22Rv1 (cell line): ENCODE measurements around the gene DNLZ.

Source experiments
- H3K27ac ChIP-seq: fragments of 450-650 bp; 2 replicates; pipeline ENCODE4 v1.5.1; 2017
- ZFX ChIP-seq: fragments of 450-650 bp; IDR thresholded peaks from 2 replicates; pipeline ENCODE4 v1.6.1; 2017; ENCODE audit warnings: antibody characterized with exemption, borderline replicate concordance
- TF ChIP-seq, protein P1 (sequence below): fragments of 450-650 bp; IDR thresholded peaks from 2 replicates; pipeline ENCODE4 v1.5.1; 2017; ENCODE audit warnings: mild to moderate bottlenecking

The DNLZ gene

DNA sequence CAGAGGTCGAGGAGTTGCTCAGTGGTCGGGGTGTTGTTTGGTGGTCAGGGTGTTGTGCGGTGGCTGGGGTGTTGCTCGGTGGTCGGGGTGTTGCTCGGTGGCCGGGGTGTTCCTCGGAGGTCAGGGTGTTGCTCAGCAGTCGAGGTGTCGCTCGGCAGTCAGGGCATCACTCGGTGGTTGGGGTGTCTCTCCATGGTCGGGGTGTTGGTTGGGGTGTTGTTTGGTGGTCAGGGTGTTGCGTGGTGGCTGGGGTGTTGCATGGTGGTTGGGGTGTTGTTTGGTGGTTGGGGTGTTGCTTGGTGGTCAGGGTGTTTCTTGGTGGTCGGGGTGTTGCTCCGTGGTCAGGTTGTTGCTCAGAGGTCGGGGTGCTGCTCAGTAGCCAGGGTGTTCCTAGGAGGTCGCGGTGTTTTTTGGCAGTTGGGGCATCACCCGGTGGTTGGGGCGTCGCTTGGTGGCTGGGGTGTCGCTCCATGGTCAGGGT, 47.2 kb downstream of the DNLZ start:
- no peak overlapping the region for H3K27ac ChIP-seq
- TF ChIP-seq ZFX: no peak
- TF ChIP-seq, protein P1, sequence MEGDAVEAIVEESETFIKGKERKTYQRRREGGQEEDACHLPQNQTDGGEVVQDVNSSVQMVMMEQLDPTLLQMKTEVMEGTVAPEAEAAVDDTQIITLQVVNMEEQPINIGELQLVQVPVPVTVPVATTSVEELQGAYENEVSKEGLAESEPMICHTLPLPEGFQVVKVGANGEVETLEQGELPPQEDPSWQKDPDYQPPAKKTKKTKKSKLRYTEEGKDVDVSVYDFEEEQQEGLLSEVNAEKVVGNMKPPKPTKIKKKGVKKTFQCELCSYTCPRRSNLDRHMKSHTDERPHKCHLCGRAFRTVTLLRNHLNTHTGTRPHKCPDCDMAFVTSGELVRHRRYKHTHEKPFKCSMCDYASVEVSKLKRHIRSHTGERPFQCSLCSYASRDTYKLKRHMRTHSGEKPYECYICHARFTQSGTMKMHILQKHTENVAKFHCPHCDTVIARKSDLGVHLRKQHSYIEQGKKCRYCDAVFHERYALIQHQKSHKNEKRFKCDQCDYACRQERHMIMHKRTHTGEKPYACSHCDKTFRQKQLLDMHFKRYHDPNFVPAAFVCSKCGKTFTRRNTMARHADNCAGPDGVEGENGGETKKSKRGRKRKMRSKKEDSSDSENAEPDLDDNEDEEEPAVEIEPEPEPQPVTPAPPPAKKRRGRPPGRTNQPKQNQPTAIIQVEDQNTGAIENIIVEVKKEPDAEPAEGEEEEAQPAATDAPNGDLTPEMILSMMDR: no peak

- H3K27ac ChIP-seq: no peak overlapping the region
- no peak for TF ChIP-seq ZFX
- TF ChIP-seq, protein P1: no peak
These were observed 48.6 kb downstream of the DNLZ start for GRCh38 chr9:136314944-136315343.

- TF ChIP-seq ZFX: no peak
- TF ChIP-seq, protein P1: no peak
These were observed 49.5 kb downstream of the DNLZ start for GRCh38 chr9:136314056-136314416.

DNA sequence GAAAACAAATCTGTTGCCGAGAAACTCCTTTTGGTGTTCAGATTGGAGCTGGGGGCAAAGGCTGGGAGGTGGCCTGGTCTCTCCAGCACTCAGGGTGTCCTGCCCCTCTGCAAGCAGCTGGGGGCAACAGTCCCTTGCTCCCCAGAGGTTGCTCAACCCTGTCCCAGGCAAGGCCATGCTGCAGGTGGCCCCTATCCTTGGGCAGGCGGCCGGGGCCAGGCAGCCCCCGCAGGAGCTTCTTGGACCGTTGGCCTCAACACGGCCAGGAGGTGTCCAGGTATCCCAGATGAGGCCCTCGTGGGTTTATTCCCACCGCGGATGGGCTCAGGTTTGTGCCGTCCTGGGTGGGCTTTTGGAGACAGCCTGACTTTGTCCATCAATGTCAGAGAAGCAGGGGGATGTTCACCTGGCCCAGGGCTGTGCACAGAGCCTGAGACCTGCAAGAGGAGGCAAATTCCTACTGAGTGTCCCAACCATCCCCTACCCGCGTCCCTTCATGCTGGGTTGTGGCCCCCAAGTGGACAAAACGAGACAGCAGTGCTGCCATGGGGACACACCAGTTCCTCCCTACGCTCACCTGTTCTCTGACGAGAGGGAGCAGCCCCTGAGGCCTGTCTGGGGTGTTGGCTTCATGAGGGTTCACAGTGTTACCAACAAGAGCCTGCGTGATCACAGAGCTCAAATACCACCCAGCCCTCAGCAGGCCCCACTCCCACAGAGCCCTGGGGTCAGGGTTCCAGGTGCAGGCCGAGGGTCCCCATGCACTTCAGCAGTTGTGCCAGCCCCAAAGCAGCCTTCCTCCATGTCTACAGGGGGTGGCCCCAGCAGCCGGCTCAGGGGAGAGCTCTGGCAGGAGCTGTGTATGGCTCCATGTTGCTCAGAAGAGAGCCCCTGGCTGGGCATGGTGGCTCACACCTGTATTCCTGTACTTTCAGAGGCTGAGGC, 50.2 kb downstream of the DNLZ start:
- H3K27ac ChIP-seq: no peak overlapping the region

More at GRCh38 chr9:136314056-136314416, 49.5 kb downstream of the DNLZ start:
- H3K27ac ChIP-seq: no peak overlapping the region

GRCh38 chr9:136312436-136312835, 51.1 kb downstream of the DNLZ start:
- no peak overlapping the region for H3K27ac ChIP-seq
- TF ChIP-seq, protein P1: peak; percentile 27; the same call in 1 of the 2 replicates
- no peak for TF ChIP-seq ZFX

More for the DNA sequence above, 50.2 kb downstream of the DNLZ start:
- TF ChIP-seq ZFX: no peak
- TF ChIP-seq, protein P1: no peak

GRCh38 chr9:136312009-136312375, 51.6 kb downstream of the DNLZ start:
- TF ChIP-seq, protein P1: no peak
- TF ChIP-seq ZFX: no peak
- no peak overlapping the region for H3K27ac ChIP-seq
